PFSK-1 (cell line): ENCODE results near the gene PACSIN1.

Experiments
- FOXP2 ChIP-seq: optimal IDR thresholded peaks from 2 replicates; pipeline ENCODE3; 2011; ENCODE audit warnings: borderline replicate concordance, control low read depth, inconsistent platforms; ENCODE audit not compliant: insufficient read depth; ENCODE audit errors: extremely low read length, extremely low read depth
- POLR2AphosphoS5 ChIP-seq: IDR thresholded peaks from 2 replicates; pipeline ENCODE4 v1.6.1; 2012; ENCODE audit warnings: low read depth, mild to moderate bottlenecking, control low read depth, low read length, moderate library complexity
- REST ChIP-seq, 2 experiments: IDR thresholded peaks; 2 replicates each; pipeline versions ENCODE4 v1.6.1 to v1.8.0; 2011 to 2012; ENCODE audit warnings: low read depth in 2 of 2, low read length in 2 of 2, control low read depth in 1 of 2, inconsistent platforms in 1 of 2, mild to moderate bottlenecking in 1 of 2, moderate library complexity in 1 of 2; ENCODE audit not compliant: insufficient read depth in 1 of 2
- SIN3A ChIP-seq: IDR thresholded peaks from 2 replicates; pipeline ENCODE4 v1.6.1; 2012; ENCODE audit warnings: mild to moderate bottlenecking, low read length, moderate library complexity, borderline replicate concordance; ENCODE audit not compliant: insufficient read depth
- TAF1 ChIP-seq: IDR thresholded peaks from 2 replicates; pipeline ENCODE4 v1.6.1; 2012; ENCODE audit warnings: low read length, control low read depth, borderline replicate concordance; ENCODE audit not compliant: insufficient read depth

Gene PACSIN1

GRCh38 chr6:34580707-34581560 lies 115.1 kb downstream of the PACSIN1 start:
- no peak for TF ChIP-seq POLR2AphosphoS5
- TF ChIP-seq TAF1 = no peak
- no peak for TF ChIP-seq REST (IDR thresholded peaks at IDR 0.05; ENCODE audit: insufficient read depth in 1 of 2, low read depth in 2 of 2, low read length in 2 of 2)
- TF ChIP-seq FOXP2 = no peak
- no peak for TF ChIP-seq SIN3A

GRCh38 chr6:34581561-34581920 lies 115.7 kb downstream of the PACSIN1 start:
- no peak for TF ChIP-seq FOXP2
- TF ChIP-seq REST (IDR thresholded peaks at IDR 0.05; ENCODE audit: insufficient read depth in 1 of 2, low read depth in 2 of 2, low read length in 2 of 2) = no peak
- no peak for TF ChIP-seq TAF1
- TF ChIP-seq SIN3A = no peak
- TF ChIP-seq POLR2AphosphoS5 = no peak

GRCh38 chr6:34583461-34583860 lies 117.6 kb downstream of the PACSIN1 start:
- TF ChIP-seq FOXP2 = no peak
- no peak for TF ChIP-seq POLR2AphosphoS5
- TF ChIP-seq SIN3A = no peak
- no peak for TF ChIP-seq REST (IDR thresholded peaks at IDR 0.05; ENCODE audit: insufficient read depth in 1 of 2, low read depth in 2 of 2, low read length in 2 of 2)
- TF ChIP-seq TAF1 = no peak

GRCh38 chr6:34583861-34584604 lies 118.2 kb downstream of the PACSIN1 start:
- TF ChIP-seq TAF1 (no peak), POLR2AphosphoS5 (no peak), FOXP2 (no peak), REST (IDR thresholded peaks at IDR 0.05; ENCODE audit: insufficient read depth in 1 of 2, low read depth in 2 of 2, low read length in 2 of 2) (no peak), SIN3A (no peak)
